HG02588 (cell line): ENCODE results near the gene BRI3.

Experiments used
- ATAC-seq: cut with Tn5 transposase; IDR thresholded peaks from one replicate; pipeline ENCODE4 v1.9.1; 2021; ENCODE audit warnings: mild to moderate bottlenecking, moderate library complexity; ENCODE audit not compliant: unreplicated experiment

The BRI3 gene

DNA sequence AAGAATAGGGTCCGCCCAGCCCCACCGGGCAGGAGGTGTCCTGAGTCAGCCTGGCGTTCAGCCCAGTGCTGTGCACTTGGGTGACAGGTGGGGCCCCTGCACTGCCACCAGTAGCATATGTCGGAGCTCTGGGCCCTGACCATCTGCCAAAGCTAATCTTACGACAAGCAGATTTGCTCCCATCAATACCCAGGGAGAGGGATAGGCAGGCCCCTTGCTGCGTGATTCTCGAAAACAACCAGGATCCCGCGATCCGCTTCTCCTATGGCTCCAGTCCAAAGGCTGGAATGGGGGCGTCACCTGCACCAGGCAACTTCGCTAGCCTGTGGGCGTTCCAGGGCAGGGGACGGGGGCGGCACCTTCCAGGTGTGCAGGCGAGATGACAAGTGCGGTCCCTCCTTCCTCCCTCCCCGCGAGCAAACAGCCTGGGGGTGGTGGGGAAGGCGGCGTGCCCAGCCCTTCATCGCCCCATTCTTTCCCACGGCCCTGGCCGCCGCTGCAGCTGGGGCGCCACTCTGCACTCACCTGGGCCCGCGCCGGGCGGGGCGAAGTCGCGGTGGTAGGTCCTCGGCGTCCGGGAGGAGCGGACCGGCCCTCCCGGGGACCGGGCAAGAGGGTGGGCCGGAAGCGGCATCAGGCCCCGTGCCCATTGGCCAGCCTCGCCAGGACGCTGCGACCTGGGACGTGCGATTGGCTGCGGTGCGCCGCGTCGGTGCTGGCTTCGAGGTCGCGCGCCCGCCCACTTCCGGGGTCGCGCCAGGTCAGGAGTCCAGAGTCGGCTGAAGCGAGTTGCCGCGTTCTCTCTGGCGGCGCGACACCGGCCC is 29.7 kb upstream of the BRI3 start, which contains the start of gene TECPR1:
TSS of gene TECPR1 (minus strand) at position 632 of the 824 bp plus-strand sequence. CDS start 6,086 bp downstream, outside the sequence.
- peak; percentile 97 for ATAC-seq

DNA sequence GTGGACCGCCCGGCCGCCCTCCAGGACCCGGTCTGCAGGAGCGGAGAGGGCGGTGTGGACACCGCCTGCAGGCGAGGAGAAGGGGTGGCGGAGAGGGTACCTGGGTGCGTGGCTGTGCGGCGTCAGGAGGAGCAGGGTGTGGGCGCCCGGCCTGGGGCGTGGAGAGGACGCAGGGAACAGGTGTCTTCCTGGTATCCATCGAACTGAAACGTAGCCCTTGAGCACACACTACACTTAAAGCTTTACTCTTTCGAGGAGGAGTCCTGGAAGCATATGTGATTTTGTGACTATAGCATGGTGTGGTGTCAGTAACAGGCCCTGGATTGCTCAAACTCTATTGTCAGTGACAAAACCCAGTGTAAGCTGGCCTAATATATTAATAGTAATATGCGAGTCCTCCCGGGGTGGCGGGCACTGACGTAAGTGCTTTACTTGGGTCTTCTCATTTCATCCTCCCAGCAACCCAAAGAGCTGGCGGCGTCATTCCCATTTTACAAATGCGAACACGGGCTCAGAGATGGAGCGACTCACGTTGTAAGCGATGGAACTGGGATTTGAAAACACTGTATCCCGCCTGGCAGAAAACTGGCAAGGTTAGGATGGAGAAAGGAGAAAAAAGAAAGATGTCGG is 28.9 kb upstream of the BRI3 start:
- ATAC-seq = no peak

DNA sequence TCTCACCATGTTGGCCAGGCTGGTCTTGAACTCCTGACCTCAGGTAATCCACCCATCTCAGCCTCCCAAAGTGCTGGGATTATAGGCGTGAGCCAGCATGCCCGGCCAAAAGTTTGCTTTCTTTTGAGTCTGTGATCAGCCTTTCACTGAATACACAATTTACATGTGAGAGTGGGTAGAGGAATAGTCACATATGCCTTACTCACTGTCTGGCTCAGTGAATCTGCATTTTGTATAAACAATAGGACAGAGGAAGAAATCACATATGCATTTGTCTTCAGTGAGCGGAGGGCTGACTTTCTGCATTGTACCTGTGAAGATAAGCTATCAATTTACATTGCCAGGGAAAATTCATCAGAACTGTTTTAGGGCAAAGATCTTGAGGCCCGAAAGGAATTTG is 27.0 kb upstream of the BRI3 start:
- ATAC-seq = no peak

DNA sequence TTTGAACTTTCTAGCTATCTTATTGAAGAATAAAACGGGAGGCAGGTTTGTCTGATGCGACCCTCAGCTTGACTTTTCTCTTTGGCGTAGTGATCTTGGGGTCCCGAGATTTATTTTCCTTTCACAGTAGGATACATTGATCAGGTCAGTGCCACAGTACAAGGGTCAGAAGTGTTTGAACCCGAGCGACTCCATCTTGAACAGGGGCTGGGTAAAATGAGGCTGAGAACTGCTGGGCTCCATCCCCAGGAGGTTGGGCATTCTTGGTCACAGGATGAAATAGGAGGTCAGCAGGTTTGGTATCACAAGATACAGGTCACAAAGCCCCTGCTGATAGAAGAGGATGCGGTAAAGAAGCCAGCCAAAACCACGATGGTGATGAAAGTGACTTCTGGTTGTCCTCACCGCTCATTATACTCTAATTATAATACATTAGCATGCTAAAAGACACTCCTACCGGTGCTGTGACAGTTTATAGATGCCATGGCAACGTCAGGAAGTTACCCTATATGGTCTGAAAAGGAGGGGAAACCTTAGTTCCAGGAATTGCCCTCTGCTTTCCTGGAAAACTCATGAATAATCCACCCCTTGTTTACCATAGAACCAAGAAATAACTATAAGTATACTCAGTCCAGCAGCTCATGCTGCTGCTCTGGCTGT is 26.4 kb upstream of the BRI3 start:
- ATAC-seq = no peak

DNA sequence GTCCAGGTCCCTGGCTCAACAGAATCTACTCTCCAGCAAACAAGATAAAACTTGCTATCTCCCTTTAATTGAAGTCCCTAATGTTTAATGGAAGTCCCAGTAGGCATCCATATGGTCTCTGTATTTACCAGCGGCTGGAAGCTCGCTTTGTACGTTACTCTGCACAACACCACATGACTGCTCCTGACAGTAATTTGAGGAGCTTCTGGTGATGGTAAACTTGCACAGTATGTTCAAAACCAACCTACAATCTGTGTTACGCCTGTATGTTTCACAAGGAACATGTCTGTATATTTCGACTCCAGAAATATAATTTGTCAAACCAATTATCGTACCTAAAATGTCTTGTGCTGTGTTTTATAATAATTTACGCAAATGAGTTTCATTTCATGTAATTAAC is 25.1 kb upstream of the BRI3 start:
- no peak for ATAC-seq

DNA sequence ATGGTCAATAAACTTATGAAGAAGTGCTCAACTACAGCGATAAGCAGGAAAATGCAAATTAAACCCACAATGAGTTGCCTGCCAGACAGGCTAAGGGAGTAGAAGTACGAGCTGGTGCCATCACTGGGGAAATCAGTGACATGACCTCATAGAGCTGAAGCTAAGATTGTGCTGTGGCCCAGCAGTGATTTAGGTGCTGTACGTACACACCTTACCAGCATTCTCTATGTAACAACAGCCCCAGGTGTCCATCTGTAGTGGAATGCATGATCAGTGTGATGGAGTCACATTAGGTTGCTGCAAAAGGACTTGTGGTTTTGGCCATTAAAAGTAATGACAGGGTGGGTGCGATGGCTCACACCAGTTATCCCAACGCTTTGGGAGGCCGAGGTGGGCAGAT is 23.8 kb upstream of the BRI3 start:
- ATAC-seq = no peak

DNA sequence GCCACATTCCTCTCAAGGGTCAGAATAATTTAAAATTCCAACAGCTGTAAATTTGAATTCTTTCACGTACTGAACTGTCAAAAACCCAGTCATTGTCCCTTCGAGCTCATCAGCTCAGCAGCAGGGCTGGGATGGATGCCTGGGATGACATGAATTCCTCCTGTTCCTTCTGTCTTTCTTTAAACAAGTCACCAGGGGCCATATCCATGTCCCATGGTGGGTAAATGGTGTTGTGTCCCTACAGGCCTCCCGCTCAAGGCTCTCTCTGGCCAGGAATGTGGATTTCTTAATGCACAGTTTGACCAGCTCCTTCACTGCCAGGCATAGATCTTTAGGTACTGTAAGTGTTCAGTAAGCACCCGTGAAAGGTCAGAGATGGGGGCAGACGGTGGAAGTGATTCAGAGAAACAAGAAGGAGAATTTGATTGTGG is 15.6 kb upstream of the BRI3 start:
- no peak for ATAC-seq

DNA sequence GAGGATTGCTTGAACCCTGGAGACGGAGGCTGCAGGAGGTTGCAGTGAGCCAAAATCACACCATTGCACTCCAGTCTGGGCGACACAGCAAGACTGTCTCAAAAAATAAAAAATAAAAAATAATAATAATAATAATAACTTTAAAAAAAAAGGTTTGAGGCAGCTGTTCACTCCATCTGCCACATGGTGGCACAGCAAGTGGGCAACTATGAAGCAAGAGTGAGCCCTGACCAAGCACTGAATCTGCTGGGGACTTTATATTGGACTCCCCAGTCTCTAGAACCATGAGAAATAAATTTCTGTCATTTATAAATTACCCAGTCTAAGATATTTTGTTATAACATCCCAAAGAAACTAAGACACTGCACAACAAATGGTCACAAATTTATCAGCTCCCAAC is 14.6 kb upstream of the BRI3 start:
- ATAC-seq = no peak

DNA sequence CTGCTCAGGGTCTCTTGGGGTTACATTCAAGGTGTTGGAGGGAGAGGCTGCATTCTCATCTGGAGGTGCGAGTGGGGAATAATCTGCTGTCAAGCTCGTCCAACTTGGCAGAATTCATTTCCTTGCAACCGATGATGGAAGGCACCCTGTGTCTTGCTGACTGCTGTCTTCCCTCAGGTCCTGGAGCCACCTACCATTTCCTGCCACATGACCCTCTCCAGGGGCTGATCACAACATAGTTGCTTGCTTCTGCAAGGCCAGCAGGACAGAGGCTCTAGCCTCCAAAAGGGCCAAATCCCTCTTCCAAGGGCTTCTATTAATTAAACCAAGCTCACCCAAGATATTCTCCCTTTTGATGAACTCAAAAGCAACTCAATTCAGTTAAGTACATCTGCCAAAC is 14.2 kb upstream of the BRI3 start:
- ATAC-seq = no peak

DNA sequence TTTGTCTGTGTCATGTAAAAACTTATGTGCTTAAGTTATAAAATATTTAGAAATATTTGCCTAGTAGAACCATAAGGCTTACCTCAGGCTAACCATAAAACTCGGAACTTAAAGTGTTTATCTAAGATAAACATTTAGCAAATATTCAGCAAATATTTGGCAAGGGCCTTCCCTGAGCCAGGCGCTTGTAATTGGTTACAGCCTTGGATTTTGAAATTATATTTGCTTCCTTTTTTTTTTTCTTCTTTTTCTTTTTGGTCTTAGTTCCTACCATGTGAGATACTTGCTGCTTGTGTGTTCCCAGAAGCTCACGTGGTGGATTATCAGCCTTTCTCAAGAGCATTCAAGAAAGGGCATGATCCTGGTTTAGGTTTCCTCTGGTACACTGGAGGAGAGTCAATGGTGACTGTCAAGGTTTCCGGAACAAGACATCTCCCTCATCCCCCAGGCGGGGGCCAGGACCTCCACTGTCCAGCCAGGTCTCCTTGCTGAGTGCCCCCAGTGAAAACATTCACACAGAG is 5.2 kb upstream of the BRI3 start:
- no peak for ATAC-seq

DNA sequence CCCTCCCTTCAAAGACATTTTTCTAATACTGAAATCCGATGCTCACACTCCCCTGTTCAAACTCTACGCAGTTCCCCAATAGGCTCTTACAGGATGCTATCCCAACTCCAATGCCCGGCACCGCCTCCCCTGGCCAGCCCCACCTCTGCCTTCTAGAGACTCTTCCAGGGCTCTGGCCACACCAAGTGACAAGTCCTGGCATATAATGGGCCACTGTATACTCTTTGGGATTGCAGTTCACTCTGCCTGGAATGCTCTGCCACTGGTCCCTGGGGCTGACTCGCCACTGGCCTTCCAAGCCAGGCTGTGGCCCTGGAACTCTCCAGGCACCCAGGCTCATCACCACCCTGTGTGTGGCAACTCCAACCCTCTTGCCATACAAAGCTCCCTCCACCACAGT is 3.1 kb upstream of the BRI3 start:
- no peak for ATAC-seq

DNA sequence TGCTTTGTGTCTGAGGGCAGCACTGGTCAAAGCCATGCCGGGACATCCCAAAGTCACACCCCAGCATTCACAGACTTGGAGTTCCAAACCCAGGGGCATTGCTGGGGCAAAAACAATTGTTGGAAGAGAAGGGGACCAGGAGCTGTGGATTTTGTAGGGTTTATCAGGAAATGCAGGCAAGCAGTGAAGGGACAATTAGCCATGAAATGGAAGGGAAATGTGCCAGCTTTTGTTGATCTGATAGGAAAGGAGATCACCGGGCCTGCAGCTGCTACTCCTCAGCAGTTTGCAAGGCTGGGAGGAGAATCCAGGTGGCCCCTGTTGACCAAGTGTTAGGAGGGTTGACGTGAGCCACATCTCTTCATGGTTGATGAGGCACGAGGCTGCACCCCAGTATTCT is 2.5 kb upstream of the BRI3 start:
- no peak for ATAC-seq

DNA sequence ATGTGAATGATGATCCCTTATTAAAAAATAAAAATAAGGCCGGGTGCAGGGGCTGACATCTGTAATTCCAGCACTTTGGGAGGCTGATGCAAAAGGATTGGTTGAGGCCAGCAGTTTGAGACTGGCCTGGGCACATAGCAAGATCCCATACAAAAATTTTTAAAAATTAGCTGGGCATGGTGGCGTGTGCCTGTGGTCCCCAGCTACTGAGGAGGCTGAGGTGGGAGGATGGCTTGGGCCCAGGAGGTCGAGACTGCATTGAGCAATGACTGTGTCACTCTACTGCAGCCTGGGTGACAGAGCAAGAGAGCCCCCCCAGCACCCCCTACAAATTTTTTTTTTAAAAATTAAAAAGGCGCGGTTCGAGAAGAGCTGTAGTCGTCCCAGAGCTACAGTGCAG is 1.2 kb upstream of the BRI3 start:
- no peak for ATAC-seq

DNA sequence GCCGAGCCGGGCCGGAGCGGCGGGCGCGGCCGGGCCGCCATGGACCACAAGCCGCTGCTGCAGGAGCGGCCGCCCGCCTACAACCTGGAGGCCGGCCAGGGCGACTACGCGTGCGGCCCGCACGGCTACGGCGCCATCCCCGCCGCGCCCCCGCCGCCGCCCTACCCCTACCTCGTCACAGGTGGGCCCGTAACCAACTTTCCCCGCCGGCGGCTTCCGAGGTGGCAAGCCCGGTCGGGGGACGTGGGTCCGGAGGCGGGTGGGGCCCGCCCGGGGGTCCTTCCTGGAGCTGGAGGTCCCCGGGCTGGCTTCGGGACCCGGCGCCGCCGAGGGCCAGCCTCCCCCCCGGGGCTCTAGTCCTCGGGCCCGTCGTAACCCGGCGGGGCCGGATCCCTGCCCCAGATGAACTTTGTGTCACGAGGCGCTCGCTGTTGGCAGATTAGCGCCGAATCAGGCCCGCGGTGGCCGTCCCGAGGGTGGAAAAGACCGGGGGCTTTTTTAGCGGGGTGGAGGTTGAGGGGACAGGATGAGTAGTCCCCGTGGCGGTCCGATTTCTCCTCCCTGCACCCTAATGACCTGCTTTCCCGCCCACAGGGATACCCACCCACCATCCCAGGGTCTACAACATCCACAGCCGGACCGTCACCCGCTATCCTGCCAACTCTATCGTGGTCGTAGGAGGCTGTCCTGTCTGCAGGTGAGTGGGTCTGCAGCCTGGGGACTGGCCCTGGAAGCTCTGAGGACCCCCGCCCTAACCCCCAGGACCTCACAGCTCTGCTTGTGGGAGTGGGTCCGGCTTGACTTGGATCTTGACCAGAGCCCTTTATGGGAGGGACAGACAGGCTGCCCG is 496 bp downstream of the BRI3 start:
- peak; percentile 31 for ATAC-seq

DNA sequence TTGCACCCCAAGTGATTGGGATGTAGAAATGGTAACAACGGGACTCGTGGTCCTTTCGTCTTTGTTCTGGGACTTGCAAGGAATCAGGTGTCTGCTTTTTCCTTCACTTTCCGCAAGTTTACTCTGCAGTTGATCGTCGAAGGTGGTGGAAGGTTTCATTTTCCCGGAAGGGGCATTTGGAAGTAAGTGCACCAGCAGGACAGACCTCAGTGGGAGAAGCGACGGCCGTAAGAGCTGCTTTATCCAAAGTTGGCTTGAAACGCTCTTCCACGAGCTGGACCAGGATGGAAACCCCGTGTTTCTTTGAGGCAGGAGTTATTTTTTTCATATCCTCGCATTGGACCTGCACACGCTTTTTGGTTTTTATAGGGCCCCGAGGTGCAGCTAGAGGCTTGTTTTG is 1.2 kb downstream of the BRI3 start:
- no peak for ATAC-seq

DNA sequence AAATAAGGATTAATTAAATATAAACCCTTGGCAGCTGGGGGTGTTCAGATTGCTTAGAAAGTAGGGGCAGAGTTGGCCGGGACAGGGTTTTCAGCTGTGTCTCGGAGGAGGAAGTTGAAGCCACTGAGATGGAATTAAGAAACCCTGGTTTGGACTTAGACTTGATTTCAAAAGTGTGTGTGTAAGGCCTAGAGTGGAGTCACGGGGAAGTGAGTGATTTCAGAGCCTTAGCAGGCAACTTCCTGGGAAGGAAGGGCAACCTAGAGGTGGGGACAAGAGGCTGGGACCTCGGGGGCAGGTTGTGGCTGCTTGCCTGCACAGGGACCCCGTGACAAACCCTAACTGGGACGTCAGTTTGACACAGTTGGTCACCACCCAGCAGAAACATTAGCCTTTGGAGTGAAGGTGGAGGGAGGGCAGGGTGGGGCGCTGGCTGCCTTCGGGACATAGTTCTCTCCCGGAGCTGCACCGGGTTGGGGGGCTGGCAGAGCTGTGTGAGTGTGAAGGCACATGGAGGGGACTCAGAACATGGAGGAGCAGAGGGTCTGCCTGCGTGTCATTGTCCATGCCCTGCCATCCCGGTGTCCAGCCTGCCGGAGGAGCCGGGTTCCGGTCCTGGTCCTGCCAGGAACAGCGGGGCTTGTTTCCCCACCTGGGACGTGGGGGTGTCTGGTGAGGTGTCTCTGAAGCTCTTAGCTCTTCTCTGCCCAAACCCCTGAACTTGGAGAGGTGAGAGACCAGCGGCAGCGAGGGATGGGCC is 1.8 kb downstream of the BRI3 start:
- ATAC-seq = no peak

DNA sequence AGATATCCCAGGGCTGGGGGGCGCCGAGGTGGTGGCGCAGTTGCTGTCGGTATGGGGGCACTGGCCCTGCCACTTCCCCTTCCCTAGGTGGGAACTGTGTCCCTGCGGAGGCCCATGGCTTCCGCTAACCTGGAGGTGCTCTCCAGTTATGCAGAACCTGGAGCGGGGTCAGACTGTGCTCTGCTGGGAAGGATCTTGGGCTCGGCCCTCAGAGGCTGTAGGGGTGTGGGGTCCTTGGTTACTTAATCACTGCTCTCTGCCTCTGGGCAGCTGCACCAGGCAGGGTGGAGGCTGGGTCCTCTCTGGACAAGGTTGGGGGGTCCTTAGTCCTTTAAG is 2.4 kb downstream of the BRI3 start:
- no peak for ATAC-seq

DNA sequence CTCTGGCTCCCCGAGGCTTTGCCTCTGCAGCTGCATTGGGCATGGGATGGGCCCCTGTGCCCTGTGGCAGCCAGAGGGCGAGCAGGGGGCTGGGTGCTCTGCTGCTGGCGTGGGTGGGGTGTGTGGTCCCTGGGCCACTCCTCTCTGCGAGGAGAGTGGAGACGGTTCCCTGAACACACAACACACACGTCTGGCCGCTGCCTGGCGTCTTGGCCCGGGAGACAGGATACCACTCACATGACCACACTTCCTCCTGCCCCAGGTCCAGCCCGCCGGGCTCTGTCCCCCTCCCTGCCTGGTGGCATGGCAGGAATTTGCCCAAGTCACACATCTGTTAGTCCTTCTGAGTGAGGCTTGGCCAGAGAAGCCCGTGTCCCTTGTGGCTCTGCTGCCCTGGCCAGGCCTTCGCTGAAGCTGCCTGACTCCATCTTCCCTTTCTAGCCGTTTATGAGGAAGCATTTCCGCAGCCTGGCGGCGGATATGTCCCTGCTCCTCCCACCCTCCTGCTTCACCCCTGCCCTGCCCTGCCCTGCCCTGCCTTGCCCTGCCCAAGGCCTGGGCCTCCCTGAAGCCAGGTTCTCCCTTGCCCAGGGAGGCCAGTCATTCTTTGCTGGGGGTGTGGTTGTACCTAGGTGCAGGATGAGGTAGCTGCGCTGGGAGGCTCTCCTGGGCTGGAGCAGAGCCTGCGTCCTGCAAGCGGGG is 3.0 kb downstream of the BRI3 start:
- no peak for ATAC-seq
